Lower leg skin (tissue), 4 donors: ENCODE results near the gene TWSG1. TPM values are rescaled to one million over a fixed set of nuclear protein-coding genes. Genes with fewer than 3 reads are reported as not detected.
"Not testable (repeated sequence)": the region's sequence is repeated elsewhere in the genome, so short reads cannot be mapped to it uniquely, and the experiment has no call there.

Source experiments
- DNase-seq, 2 donors: peaks; one replicate each; pipeline ENCODE4 v3.0.0-alpha.2; 2019; ENCODE audit warnings: low spot score in 2 of 2
- H3K4me3 ChIP-seq: fragments of 200-600 bp; sonication (generic); 2 replicates; pipeline ENCODE4 v1.5.1; 2017; ENCODE audit warnings: mild to moderate bottlenecking, low read depth; ENCODE audit not compliant: poor library complexity, severe bottlenecking
- POLR2A ChIP-seq, 2 donors: fragments of 450-650 bp; IDR thresholded peaks; one replicate each; pipeline ENCODE4 v1.6.1; 2016 to 2017; ENCODE audit warnings: antibody characterized with exemption in 2 of 2, mild to moderate bottlenecking in 1 of 2, moderate library complexity in 1 of 2
- WGBS, 2 donors: methylation state at CpG; one replicate each; pipeline ENCODE4 v1.1.5; 2018; 5-methylcytosine and 5-hydroxymethylcytosine counted together
- intact Hi-C: fragments of 100-400 bp; cut with DNase I; formaldehyde crosslinking; loops from one replicate; pipeline ENCODE4 v1.15.0; 2023; ENCODE audit warnings: low total_unique reads
- total RNA-seq, 4 donors: library from RNA; depleted of rRNA; stranded (reverse); fragments of >200 nt; gene quantifications; one replicate each; pipeline ENCODE4 v1.1.0, GENCODE V29; 2016

Gene TWSG1
- total RNA-seq, 4 donors from 2014 or later: 21.3 to 35.1 (median 25.3) TPM

GRCh38 chr18:9449600-9450414 lies 115.2 kb downstream of the TWSG1 start:
- no peak for TF ChIP-seq POLR2A (IDR thresholded peaks at IDR 0.05)
- no peak overlapping the region for H3K4me3 ChIP-seq
- WGBS, 2 donors: 54 to 61% methylated on average over 12 of the region's 12 CpGs
- no peak for DNase-seq
- intact Hi-C loops: no loop called here

- 94% methylated on average over 7 of the region's 7 CpGs for WGBS, 2 donors
- intact Hi-C loops: not testable (repeated sequence)
Observed at GRCh38 chr18:9450920-9451319, 116.3 kb downstream of the TWSG1 start.

More at GRCh38 chr18:9450920-9451319, 116.3 kb downstream of the TWSG1 start:
- H3K4me3 ChIP-seq, DNase-seq: not testable (repeated sequence)

Other genes with a start within 250 kb of the TWSG1 start
- 100 to 1,000 TPM in 3 of 4 donors, 10 to 100 TPM in 1; 84.9 to 111 (median 108) TPM for gene NDUFV2, start 232.1 kb upstream of the TWSG1 start, total RNA-seq
- gene ANKRD12, start 198.0 kb upstream of the TWSG1 start, total RNA-seq: 10 to 100 TPM; 49.8 to 68.4 (median 54.1) TPM
- gene RALBP1, start 140.7 kb downstream of the TWSG1 start, total RNA-seq: 100 to 1,000 TPM; 211 to 229 (median 224) TPM